GM12873 (cell line): Measurements from ENCODE around the gene TNFAIP8L3.

ENCODE experiments used
- CTCF ChIP-seq: IDR thresholded peaks from 2 replicates; pipeline ENCODE4 v1.5.1; 2012; ENCODE audit warnings: low read depth, mild to moderate bottlenecking, moderate library complexity, low read length, control low read depth; ENCODE audit not compliant: insufficient read depth; ENCODE audit errors: missing control alignments

TNFAIP8L3 gene

GRCh38 chr15:51128701-51129100 lies 34.0 kb upstream of the TNFAIP8L3 start:
- TF ChIP-seq CTCF, result no peak

GRCh38 chr15:51126842-51127241 lies 32.1 kb upstream of the TNFAIP8L3 start:
- no peak for TF ChIP-seq CTCF

- no peak for TF ChIP-seq CTCF
Observed at GRCh38 chr15:51121631-51122225, 27.0 kb upstream of the TNFAIP8L3 start.

GRCh38 chr15:51121118-51121517 lies 26.4 kb upstream of the TNFAIP8L3 start:
- TF ChIP-seq CTCF, result no peak

- TF ChIP-seq CTCF, result no peak
Observed at GRCh38 chr15:51119120-51119519, 24.4 kb upstream of the TNFAIP8L3 start.

- TF ChIP-seq CTCF, result no peak
Observed at GRCh38 chr15:51117270-51117669, 22.6 kb upstream of the TNFAIP8L3 start.

GRCh38 chr15:51114437-51115119 lies 19.9 kb upstream of the TNFAIP8L3 start:
- TF ChIP-seq CTCF, result no peak
